Mesenchymal stem cell (in vitro differentiated cells and primary cell): ENCODE measurements around the gene MMP28.

Experiments
- DNase-seq: peaks from one replicate; pipeline ENCODE4 v3.0.0-alpha.2; 2013
- H2AFZ ChIP-seq: one replicate; pipeline ENCODE4 v1.6.1; 2013; ENCODE audit warnings: low read depth, mild to moderate bottlenecking, control low read depth, inconsistent platforms, low read length, moderate library complexity
- H2AK5ac ChIP-seq: 2 replicates; pipeline ENCODE4 v1.6.1; 2013; ENCODE audit warnings: low read length, moderate library complexity, mild to moderate bottlenecking, inconsistent platforms; ENCODE audit not compliant: severe bottlenecking
- H2BK120ac ChIP-seq: one replicate; pipeline ENCODE4 v1.6.1; 2013; ENCODE audit warnings: low read depth, mild to moderate bottlenecking, inconsistent platforms, low read length, moderate library complexity
- H2BK12ac ChIP-seq, 2 experiments: one replicate each; pipeline ENCODE4 v1.6.1; 2013; ENCODE audit warnings: inconsistent platforms in 2 of 2, low read length in 2 of 2, mild to moderate bottlenecking in 2 of 2, moderate library complexity in 2 of 2, control low read depth in 1 of 2
- H2BK15ac ChIP-seq: one replicate; pipeline ENCODE4 v1.6.1; 2013; ENCODE audit warnings: mild to moderate bottlenecking, low read depth, inconsistent platforms; ENCODE audit not compliant: poor library complexity, severe bottlenecking
- H2BK5ac ChIP-seq: 2 replicates; pipeline ENCODE4 v1.6.1; 2013; ENCODE audit warnings: low read depth, mild to moderate bottlenecking, low read length, control low read depth, inconsistent platforms; ENCODE audit not compliant: poor library complexity, severe bottlenecking
- H3K14ac ChIP-seq, 2 experiments: one replicate each; pipeline ENCODE4 v1.6.1; 2013; ENCODE audit warnings: inconsistent platforms in 2 of 2, low read length in 2 of 2, control low read depth in 1 of 2, mild to moderate bottlenecking in 1 of 2, moderate library complexity in 1 of 2
- H3K18ac ChIP-seq, 2 experiments: one replicate each; pipeline ENCODE4 v1.6.1; 2013; ENCODE audit warnings: inconsistent platforms in 2 of 2, low read length in 2 of 2, control low read depth in 1 of 2, low read depth in 1 of 2, mild to moderate bottlenecking in 1 of 2
- H3K23ac ChIP-seq, 2 experiments: one replicate each; pipeline ENCODE4 v1.6.1; 2013; ENCODE audit warnings: inconsistent platforms in 2 of 2, low read length in 2 of 2, mild to moderate bottlenecking in 2 of 2, moderate library complexity in 2 of 2, control low read depth in 1 of 2
- H3K27ac ChIP-seq: 2 replicates; pipeline ENCODE4 v1.5.1; 2013; ENCODE audit warnings: mild to moderate bottlenecking, moderate library complexity, low read length, control low read depth, inconsistent platforms; ENCODE audit not compliant: poor library complexity, severe bottlenecking
- H3K27me3 ChIP-seq, 2 experiments: 2 replicates each; pipeline versions ENCODE4 v1.6.1 to v1.7.0; 2013; ENCODE audit warnings: low read length in 2 of 2, mild to moderate bottlenecking in 2 of 2, moderate library complexity in 2 of 2, control low read depth in 1 of 2, inconsistent platforms in 1 of 2; ENCODE audit not compliant: control insufficient read depth in 1 of 2, insufficient read depth in 1 of 2
- H3K36me3 ChIP-seq, 2 experiments: 2 replicates each; pipeline versions ENCODE4 v1.6.1 to v1.7.0; 2013; ENCODE audit warnings: low read length in 2 of 2, control low read depth in 1 of 2, inconsistent platforms in 1 of 2, low read depth in 1 of 2, mild to moderate bottlenecking in 1 of 2; ENCODE audit not compliant: insufficient read depth in 2 of 2, control insufficient read depth in 1 of 2
- H3K4ac ChIP-seq, 2 experiments: one replicate each; pipeline ENCODE4 v1.6.1; 2013; ENCODE audit warnings: inconsistent platforms in 2 of 2, low read length in 2 of 2, mild to moderate bottlenecking in 2 of 2, moderate library complexity in 2 of 2, control low read depth in 1 of 2, low read depth in 1 of 2
- H3K4me1 ChIP-seq: 2 replicates; pipeline ENCODE4 v1.6.1; 2013; ENCODE audit warnings: low read depth, low read length, control low read depth; ENCODE audit not compliant: control insufficient read depth, insufficient read depth
- H3K4me2 ChIP-seq: 2 replicates; pipeline ENCODE4 v1.6.1; 2013; ENCODE audit warnings: low read length, mild to moderate bottlenecking, inconsistent platforms; ENCODE audit not compliant: poor library complexity, severe bottlenecking
- H3K4me3 ChIP-seq, 2 experiments: 2 replicates each; pipeline versions ENCODE4 v1.5.1 to v1.7.0; 2013; ENCODE audit warnings: low read length in 2 of 2, mild to moderate bottlenecking in 2 of 2, control low read depth in 1 of 2, low read depth in 1 of 2; ENCODE audit not compliant: insufficient read depth in 1 of 2
- H3K79me1 ChIP-seq: replicated peaks from 2 replicates; pipeline ENCODE4 v1.6.1; 2013; ENCODE audit warnings: mild to moderate bottlenecking, control low read depth, low read length, inconsistent platforms; ENCODE audit not compliant: poor library complexity, severe bottlenecking
- H3K9ac ChIP-seq: 2 replicates; pipeline ENCODE4 v1.7.0; 2013; ENCODE audit warnings: mild to moderate bottlenecking, low read length, moderate library complexity
- H3K9me3 ChIP-seq: 2 replicates; pipeline ENCODE4 v1.7.0; 2013; ENCODE audit warnings: mild to moderate bottlenecking, low read length; ENCODE audit not compliant: control insufficient read depth
- H4K8ac ChIP-seq: one replicate; pipeline ENCODE4 v1.6.1; 2013; ENCODE audit warnings: inconsistent platforms, mild to moderate bottlenecking, low read length, moderate library complexity
- H4K91ac ChIP-seq: one replicate; pipeline ENCODE4 v1.6.1; 2013; ENCODE audit warnings: mild to moderate bottlenecking, low read length, inconsistent platforms
- WGBS: methylation state at CpG from one replicate; pipeline ENCODE4 v1.1.7; 2013; ENCODE audit warnings: mixed read lengths; 5-methylcytosine and 5-hydroxymethylcytosine counted together

MMP28 gene

GRCh38 chr17:35768797-35769196 is 26.6 kb downstream of the MMP28 start:
- no peak overlapping the region for H2BK120ac ChIP-seq
- H3K27ac ChIP-seq: no peak overlapping the region
- peaks cover 46 to 90% of the 10 kb centered on the region in 2 experiments for H3K27me3 ChIP-seq
- no peak overlapping the region for H2BK15ac ChIP-seq
- no peak overlapping the region for H3K18ac ChIP-seq
- no peak overlapping the region for H2AK5ac ChIP-seq
- H3K36me3 ChIP-seq: no peaks in the 10 kb centered on the region
- no peak overlapping the region for H3K4me2 ChIP-seq
- WGBS: no CpG with 5 or more reads among the region's 2 CpGs
- H3K4me1 ChIP-seq: peaks cover 15% of the 10 kb centered on the region
- no peaks in the 10 kb centered on the region for H3K9me3 ChIP-seq
- H3K79me1 ChIP-seq: no peaks in the 10 kb centered on the region
- no peak overlapping the region for H3K9ac ChIP-seq
- H2BK12ac ChIP-seq: no peak overlapping the region
- H3K4ac ChIP-seq: no peak overlapping the region
- H4K91ac ChIP-seq: no peak overlapping the region
- H2BK5ac ChIP-seq: no peak overlapping the region
- no peak overlapping the region for H4K8ac ChIP-seq
- H3K4me3 ChIP-seq: no peak overlapping the region
- DNase-seq: no peak
- no peak overlapping the region for H3K14ac ChIP-seq
- H2AFZ ChIP-seq: no peak overlapping the region
- H3K23ac ChIP-seq: no peak overlapping the region

GRCh38 chr17:35766903-35767510 is 28.4 kb downstream of the MMP28 start:
- no peak overlapping the region for H4K91ac ChIP-seq
- no peak overlapping the region for H3K27ac ChIP-seq
- DNase-seq: peak; percentile 51
- H3K27me3 ChIP-seq: peaks cover 34 to 77% of the 10 kb centered on the region in 2 experiments
- H3K4me1 ChIP-seq: peaks cover 16% of the 10 kb centered on the region
- no peak overlapping the region for H3K4me3 ChIP-seq
- no peak overlapping the region for H3K18ac ChIP-seq
- H3K14ac ChIP-seq: no peak overlapping the region
- no peak overlapping the region for H2AK5ac ChIP-seq
- H3K4ac ChIP-seq: no peak overlapping the region
- 72% methylated on average over 3 of the region's 7 CpGs for WGBS
- no peaks in the 10 kb centered on the region for H3K79me1 ChIP-seq
- H3K9me3 ChIP-seq: no peaks in the 10 kb centered on the region
- H3K36me3 ChIP-seq: no peaks in the 10 kb centered on the region
- H4K8ac ChIP-seq: no peak overlapping the region
- no peak overlapping the region for H3K9ac ChIP-seq
- H2BK5ac ChIP-seq: no peak overlapping the region
- H2BK120ac ChIP-seq: no peak overlapping the region
- no peak overlapping the region for H2BK15ac ChIP-seq
- H2AFZ ChIP-seq: no peak overlapping the region
- no peak overlapping the region for H3K4me2 ChIP-seq
- no peak overlapping the region for H3K23ac ChIP-seq
- peak overlapping the region in 1 of 2 experiments; percentile 45 for H2BK12ac ChIP-seq

GRCh38 chr17:35766489-35766877 is 29.0 kb downstream of the MMP28 start:
- peak overlapping the region in 1 of 2 experiments; percentile 45 for H2BK12ac ChIP-seq
- H3K14ac ChIP-seq: no peak overlapping the region
- no peak overlapping the region for H2BK120ac ChIP-seq
- no peak overlapping the region for H3K4ac ChIP-seq
- H3K27ac ChIP-seq: no peak overlapping the region
- no peak overlapping the region for H2AFZ ChIP-seq
- H2BK15ac ChIP-seq: no peak overlapping the region
- no peak overlapping the region for H2BK5ac ChIP-seq
- no peak for DNase-seq
- peak overlapping the region; percentile 25 for H4K91ac ChIP-seq
- H3K23ac ChIP-seq: no peak overlapping the region
- no peak overlapping the region for H4K8ac ChIP-seq
- no peak overlapping the region for H3K4me3 ChIP-seq
- no peak overlapping the region for H2AK5ac ChIP-seq
- no peak overlapping the region for H3K4me2 ChIP-seq
- no peaks in the 10 kb centered on the region for H3K36me3 ChIP-seq
- no peaks in the 10 kb centered on the region for H3K9me3 ChIP-seq
- H3K18ac ChIP-seq: no peak overlapping the region
- H3K9ac ChIP-seq: no peak overlapping the region
- peaks cover 16% of the 10 kb centered on the region for H3K4me1 ChIP-seq
- H3K79me1 ChIP-seq: no peaks in the 10 kb centered on the region
- WGBS: 94% methylated on average over 23 of the region's 24 CpGs
- H3K27me3 ChIP-seq: peaks cover 30 to 77% of the 10 kb centered on the region in 2 experiments

GRCh38 chr17:35765756-35766488 is 29.5 kb downstream of the MMP28 start:
- H3K79me1 ChIP-seq: no peaks in the 10 kb centered on the region
- H2AK5ac ChIP-seq: no peak overlapping the region
- no peak overlapping the region for H2BK15ac ChIP-seq
- H3K9ac ChIP-seq: no peak overlapping the region
- no peak overlapping the region for H4K8ac ChIP-seq
- H3K14ac ChIP-seq: no peak overlapping the region
- H2BK120ac ChIP-seq: no peak overlapping the region
- no peak overlapping the region for H3K18ac ChIP-seq
- H3K27ac ChIP-seq: no peak overlapping the region
- no peak overlapping the region for H3K4ac ChIP-seq
- H3K27me3 ChIP-seq: peaks cover 30 to 77% of the 10 kb centered on the region in 2 experiments
- peak overlapping the region in 1 of 2 experiments; percentile 45 for H2BK12ac ChIP-seq
- H3K4me3 ChIP-seq: no peak overlapping the region
- no peak overlapping the region for H2BK5ac ChIP-seq
- no peaks in the 10 kb centered on the region for H3K36me3 ChIP-seq
- no peak overlapping the region for H3K4me2 ChIP-seq
- H3K4me1 ChIP-seq: peaks cover 16% of the 10 kb centered on the region
- no peak overlapping the region for H4K91ac ChIP-seq
- no peak overlapping the region for H2AFZ ChIP-seq
- no peak overlapping the region for H3K23ac ChIP-seq
- WGBS: 69% methylated on average over 8 of the region's 8 CpGs
- no peaks in the 10 kb centered on the region for H3K9me3 ChIP-seq
- no peak for DNase-seq
